Measurements from ENCODE around the gene TLX2. TPM values are rescaled to one million over a fixed set of nuclear protein-coding genes. Genes with fewer than 3 reads are reported as not detected.
A peak's percentile ranks its signal among the peaks of the same experiment; 100 is the strongest.

Gene TLX2
- total RNA-seq, 1 donor from 2014 or later, result 6.6 TPM

DNA sequence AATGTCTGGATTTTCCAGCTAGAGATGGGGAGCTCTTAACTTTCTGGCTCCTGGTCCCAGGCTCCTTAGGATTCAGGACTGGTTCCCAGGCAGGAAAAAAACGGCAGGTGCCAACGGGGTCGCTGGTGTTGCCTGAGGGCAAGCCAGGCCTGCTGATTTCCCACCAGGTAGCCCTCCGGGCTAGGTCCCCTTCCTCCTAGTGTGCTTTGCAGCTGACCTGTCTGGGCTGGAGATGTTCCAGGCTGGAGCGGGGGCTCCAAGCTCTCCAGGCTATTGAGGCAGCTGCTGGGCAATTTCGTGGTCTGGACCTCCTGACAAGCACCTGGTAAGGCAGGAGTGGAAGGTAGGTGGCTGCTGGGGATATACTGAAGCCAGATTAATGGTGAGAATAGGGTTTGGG, 39.8 kb upstream of the TLX2 start:
- Histone ChIP-seq H3K4me3 (no peak overlapping the region), H3K9me3 (no peaks in the 10 kb centered on the region), H3K4me1 (peaks cover 22% of the 10 kb centered on the region), H3K36me3 (peaks cover 0 to 20% of the 10 kb centered on the region in 2 donors), H3K27ac (no peak overlapping the region), H3K27me3 (no peaks in the 10 kb centered on the region)
- intact Hi-C loops (cut with DNase I), result no loop called here
- DNase-seq (ENCODE audit: extremely low spot score in 2 of 2), result peak in 1 of 2 donors; percentile 84
- TF ChIP-seq POLR2AphosphoS5 (IDR thresholded peaks at IDR 0.05; ENCODE audit: insufficient read depth in 1 of 2, low read depth in 1 of 2), result no peak
- TF ChIP-seq POLR2A (IDR thresholded peaks at IDR 0.05), result no peak
- TF ChIP-seq CTCF (IDR thresholded peaks at IDR 0.05), result no peak

DNA sequence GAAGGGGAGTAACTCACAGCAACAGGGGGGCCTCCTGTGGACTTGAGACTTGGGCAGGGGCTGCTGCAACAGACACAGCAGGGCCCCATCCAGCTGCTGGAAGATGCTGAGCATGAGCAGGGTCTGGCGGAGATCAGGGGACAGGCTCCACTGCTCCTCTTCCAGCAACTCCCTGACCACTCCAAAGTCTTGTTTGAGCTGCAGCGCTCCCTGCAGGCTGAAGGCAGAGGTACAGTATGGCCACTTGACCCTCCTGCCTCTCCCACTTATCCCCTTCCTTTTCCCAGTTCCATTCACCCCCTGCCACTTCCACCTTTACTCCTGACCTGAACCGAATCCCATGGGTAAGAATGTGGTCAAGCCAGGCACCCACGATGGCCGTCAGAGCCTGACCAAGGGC, 39.4 kb upstream of the TLX2 start:
- H3K27ac ChIP-seq, result no peak overlapping the region
- intact Hi-C loops (cut with DNase I), result no loop called here
- peaks cover 0 to 20% of the 10 kb centered on the region in 2 donors for H3K36me3 ChIP-seq
- DNase-seq (ENCODE audit: extremely low spot score in 2 of 2), result no peak
- H3K4me3 ChIP-seq, result no peak overlapping the region
- H3K4me1 ChIP-seq, result peaks cover 23% of the 10 kb centered on the region
- no peak for TF ChIP-seq CTCF (IDR thresholded peaks at IDR 0.05)
- TF ChIP-seq POLR2A (IDR thresholded peaks at IDR 0.05), result no peak
- no peak for TF ChIP-seq POLR2AphosphoS5 (IDR thresholded peaks at IDR 0.05; ENCODE audit: insufficient read depth in 1 of 2, low read depth in 1 of 2)
- no peaks in the 10 kb centered on the region for H3K27me3 ChIP-seq
- no peaks in the 10 kb centered on the region for H3K9me3 ChIP-seq

DNA sequence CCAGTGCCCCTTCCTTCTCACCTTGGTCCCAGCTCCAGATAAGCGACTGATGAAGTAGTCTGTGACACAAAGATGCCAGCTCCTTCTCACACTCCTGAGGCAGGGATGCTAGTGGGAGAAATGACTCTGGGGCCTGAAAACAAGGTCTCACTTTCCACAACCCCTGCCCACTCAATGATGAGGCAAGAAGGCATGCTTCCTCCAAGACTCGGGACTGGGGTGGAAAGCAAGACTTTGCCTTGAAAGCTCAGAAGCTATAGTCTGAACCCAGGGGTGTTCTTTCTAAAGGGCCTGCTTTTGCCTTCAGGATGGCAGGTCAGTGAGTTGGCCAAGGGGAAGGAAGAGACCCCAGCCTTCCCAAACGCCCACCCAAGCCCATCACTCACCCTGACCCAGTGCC, 32.8 kb upstream of the TLX2 start:
- Histone ChIP-seq H3K27me3 (no peaks in the 10 kb centered on the region), H3K9me3 (no peaks in the 10 kb centered on the region), H3K4me3 (peak overlapping the region; percentile 75 to 79), H3K36me3 (peaks cover 0 to 5% of the 10 kb centered on the region in 2 donors), H3K27ac (no peak overlapping the region), H3K4me1 (peaks cover 35% of the 10 kb centered on the region)
- intact Hi-C loops (cut with DNase I), result loop anchor here (10.0 kb wide), 1 partner anchor 747 kb away; the partner anchor contains the start of gene TPRKB
- DNase-seq (ENCODE audit: extremely low spot score in 2 of 2), result no peak
- no peak for TF ChIP-seq POLR2A (IDR thresholded peaks at IDR 0.05)
- TF ChIP-seq CTCF (IDR thresholded peaks at IDR 0.05), result no peak
- TF ChIP-seq POLR2AphosphoS5 (IDR thresholded peaks at IDR 0.05; ENCODE audit: insufficient read depth in 1 of 2, low read depth in 1 of 2), result no peak

- intact Hi-C loops (cut with DNase I), result loop anchor here (2.0 to 10.0 kb wide), 2 partner anchors 105 to 747 kb away; partner anchors contain the start of gene TPRKB
- H3K36me3 ChIP-seq, result peaks cover 0 to 5% of the 10 kb centered on the region in 2 donors
- peak overlapping the region; percentile 87 for H3K27ac ChIP-seq
Observed at GRCh38 chr2:74481961-74482800, 32.1 kb upstream of the TLX2 start.

More at GRCh38 chr2:74481961-74482800, 32.1 kb upstream of the TLX2 start:
- H3K27me3 ChIP-seq, result no peaks in the 10 kb centered on the region
- H3K4me1 ChIP-seq, result peaks cover 35% of the 10 kb centered on the region
- TF ChIP-seq POLR2A (IDR thresholded peaks at IDR 0.05), result no peak
- TF ChIP-seq CTCF (IDR thresholded peaks at IDR 0.05), result no peak
- no peak for TF ChIP-seq POLR2AphosphoS5 (IDR thresholded peaks at IDR 0.05; ENCODE audit: insufficient read depth in 1 of 2, low read depth in 1 of 2)
- peak overlapping the region; percentile 75 to 79 for H3K4me3 ChIP-seq
- no peak for DNase-seq (ENCODE audit: extremely low spot score in 2 of 2)
- H3K9me3 ChIP-seq, result no peaks in the 10 kb centered on the region

All from vagina (tissue), 2 donors.